ENCODE results near the gene PDE11A.
A peak's percentile ranks its signal among the peaks of the same experiment; 100 is the strongest.

PDE11A gene

GRCh38 chr2:177587371-177587770 is 485.2 kb downstream of the PDE11A start:
- DNase-seq, result no peak

- no peak for DNase-seq
These were observed 486.4 kb downstream of the PDE11A start for GRCh38 chr2:177586154-177586553.

- no peak for DNase-seq
These were observed 487.2 kb downstream of the PDE11A start for GRCh38 chr2:177585234-177585863.

- no peak for DNase-seq
These were observed 488.4 kb downstream of the PDE11A start for GRCh38 chr2:177584030-177584692.

GRCh38 chr2:177582000-177582399 is 490.6 kb downstream of the PDE11A start:
- DNase-seq, result no peak

- DNase-seq, result peak; percentile 30
These were observed 493.0 kb downstream of the PDE11A start for GRCh38 chr2:177579486-177580036.

GRCh38 chr2:177578454-177578853 is 494.1 kb downstream of the PDE11A start:
- no peak for DNase-seq

GRCh38 chr2:177577075-177577474 is 495.5 kb downstream of the PDE11A start:
- no peak for DNase-seq

GRCh38 chr2:177575358-177575757 is 497.2 kb downstream of the PDE11A start:
- no peak for DNase-seq

GRCh38 chr2:177574356-177574755 is 498.2 kb downstream of the PDE11A start:
- DNase-seq, result no peak
